Measurements from ENCODE around the gene GDE1. TPM values are rescaled to one million over a fixed set of nuclear protein-coding genes. Genes with fewer than 3 reads are reported as not detected.

GDE1 gene
- total RNA-seq, 4 donors from 2014 or later = 57.3 to 80.9 (median 68.8) TPM

GRCh38 chr16:19482291-19482690 lies 39.6 kb downstream of the GDE1 start:
- Histone ChIP-seq H3K9me3 (no peaks in the 10 kb centered on the region), H3K4me3 (replicated peaks in 1 of 3) (no peak overlapping the region), H3K36me3 (no peaks in the 10 kb centered on the region), H3K4me1 (no peaks in the 10 kb centered on the region), H3K27me3 (no peaks in the 10 kb centered on the region), H3K27ac (no peak overlapping the region)
- no peak for DNase-seq
- TF ChIP-seq POLR2A (IDR thresholded peaks at IDR 0.05) (no peak), CTCF (IDR thresholded peaks at IDR 0.05) (no peak)
- 50 to 79% methylated on average over 1 of the region's 1 CpG for WGBS, 2 donors
- intact Hi-C loops (cut with DNase I) = no loop called here

GRCh38 chr16:19481769-19482168 lies 40.1 kb downstream of the GDE1 start:
- no peaks in the 10 kb centered on the region for H3K36me3 ChIP-seq
- 85 to 93% methylated on average over 5 of the region's 5 CpGs for WGBS, 2 donors
- no peak for DNase-seq
- H3K27me3 ChIP-seq = no peaks in the 10 kb centered on the region
- H3K27ac ChIP-seq = no peak overlapping the region
- H3K9me3 ChIP-seq = no peaks in the 10 kb centered on the region
- no peak for TF ChIP-seq POLR2A (IDR thresholded peaks at IDR 0.05)
- TF ChIP-seq CTCF (IDR thresholded peaks at IDR 0.05) = no peak
- intact Hi-C loops (cut with DNase I) = no loop called here
- H3K4me3 ChIP-seq (replicated peaks in 1 of 3) = no peak overlapping the region
- no peaks in the 10 kb centered on the region for H3K4me1 ChIP-seq

GRCh38 chr16:19481296-19481695 lies 40.6 kb downstream of the GDE1 start:
- peaks cover 0 to under 1% of the 10 kb centered on the region in 2 donors for H3K4me1 ChIP-seq
- intact Hi-C loops (cut with DNase I) = no loop called here
- H3K36me3 ChIP-seq = no peaks in the 10 kb centered on the region
- H3K4me3 ChIP-seq (replicated peaks in 1 of 3) = no peak overlapping the region
- TF ChIP-seq POLR2A (IDR thresholded peaks at IDR 0.05) = no peak
- peak in 1 of 2 donors; percentile 14 for DNase-seq
- 73 to 77% methylated on average over 2 of the region's 2 CpGs for WGBS, 2 donors
- H3K27ac ChIP-seq = no peak overlapping the region
- H3K9me3 ChIP-seq = no peaks in the 10 kb centered on the region
- H3K27me3 ChIP-seq = no peaks in the 10 kb centered on the region

- Histone ChIP-seq H3K9me3 (no peaks in the 10 kb centered on the region), H3K27ac (no peak overlapping the region), H3K4me3 (replicated peaks in 1 of 3) (no peak overlapping the region), H3K36me3 (no peaks in the 10 kb centered on the region), H3K27me3 (no peaks in the 10 kb centered on the region), H3K4me1 (peaks cover 0 to 5% of the 10 kb centered on the region in 2 donors)
- 70 to 85% methylated on average over 3 of the region's 3 CpGs for WGBS, 2 donors
- no peak for DNase-seq
- TF ChIP-seq CTCF (IDR thresholded peaks at IDR 0.05) = no peak
- no peak for TF ChIP-seq POLR2A (IDR thresholded peaks at IDR 0.05)
- intact Hi-C loops (cut with DNase I) = no loop called here
These were observed 42.6 kb downstream of the GDE1 start for GRCh38 chr16:19479302-19479721.

- no peaks in the 10 kb centered on the region for H3K9me3 ChIP-seq
- TF ChIP-seq POLR2A (IDR thresholded peaks at IDR 0.05) = no peak
- no peak for TF ChIP-seq CTCF (IDR thresholded peaks at IDR 0.05)
- no peak overlapping the region for H3K27ac ChIP-seq
- H3K36me3 ChIP-seq = no peaks in the 10 kb centered on the region
- intact Hi-C loops (cut with DNase I) = no loop called here
- H3K4me1 ChIP-seq = peaks cover 0 to 5% of the 10 kb centered on the region in 2 donors
- no peaks in the 10 kb centered on the region for H3K27me3 ChIP-seq
- no peak overlapping the region for H3K4me3 ChIP-seq (replicated peaks in 1 of 3)
- 91 to 95% methylated on average over 1 of the region's 1 CpG for WGBS, 2 donors
- DNase-seq = no peak
These were observed 43.4 kb downstream of the GDE1 start for GRCh38 chr16:19478505-19478904.

- intact Hi-C loops (cut with DNase I) = no loop called here
- no peak for DNase-seq
- 63 to 70% methylated on average over 5 of the region's 5 CpGs for WGBS, 2 donors
- Histone ChIP-seq H3K36me3 (no peaks in the 10 kb centered on the region), H3K4me3 (replicated peaks in 1 of 3) (no peak overlapping the region), H3K27ac (no peak overlapping the region), H3K4me1 (peaks cover 0 to 5% of the 10 kb centered on the region in 2 donors), H3K9me3 (no peaks in the 10 kb centered on the region), H3K27me3 (no peaks in the 10 kb centered on the region)
- TF ChIP-seq POLR2A (IDR thresholded peaks at IDR 0.05) (no peak), CTCF (IDR thresholded peaks at IDR 0.05) (no peak)
These were observed 47.3 kb downstream of the GDE1 start for GRCh38 chr16:19474617-19475016.
